GM23338 (cell line): Measurements from ENCODE around the gene CENPO. TPM values are rescaled to one million over a fixed set of nuclear protein-coding genes. Genes with fewer than 3 reads are reported as not detected.

Source experiments
- ATAC-seq: fragments of 200-7000 bp; cut with Tn5 transposase; 3 replicates; pipeline ENCODE4 v1.9.1; 2020
- DNase-seq: peaks from one replicate; pipeline ENCODE4 v3.0.0-alpha.2; 2015; ENCODE audit warnings: low spot score
- H2AFZ ChIP-seq: fragments of 200-600 bp; sonication (generic); 2 replicates; pipeline ENCODE4 v1.8.0; 2016; ENCODE audit warnings: antibody characterized with exemption, mild to moderate bottlenecking, moderate library complexity
- H3F3A ChIP-seq: fragments of 200-600 bp; sonication (generic); replicated peaks from 2 replicates; pipeline ENCODE4 v1.8.0; 2017; ENCODE audit warnings: antibody characterized with exemption, mixed run types, low read depth
- H3K27ac ChIP-seq: fragments of 200-600 bp; sonication (generic); 2 replicates; pipeline ENCODE4 v1.6.1; 2016; ENCODE audit warnings: low read depth
- H3K27me3 ChIP-seq: fragments of 200-600 bp; sonication (generic); 2 replicates; pipeline ENCODE4 v1.8.0; 2016; ENCODE audit warnings: mild to moderate bottlenecking, mixed run types, moderate library complexity; ENCODE audit not compliant: insufficient read depth
- H3K36me3 ChIP-seq: fragments of 200-600 bp; sonication (generic); 2 replicates; pipeline ENCODE4 v1.8.0; 2016; ENCODE audit warnings: mild to moderate bottlenecking; ENCODE audit not compliant: insufficient read depth
- H3K4me1 ChIP-seq: fragments of 200-600 bp; sonication (generic); 2 replicates; pipeline ENCODE4 v1.8.0; 2016; ENCODE audit warnings: mild to moderate bottlenecking, moderate library complexity; ENCODE audit not compliant: insufficient read depth
- H3K4me2 ChIP-seq: fragments of 200-600 bp; sonication (generic); 2 replicates; pipeline ENCODE4 v1.7.1; 2017; ENCODE audit warnings: mixed run types
- H3K4me3 ChIP-seq: fragments of 200-600 bp; sonication (generic); 2 replicates; pipeline ENCODE4 v1.6.1; 2016; ENCODE audit warnings: mixed run types
- H3K79me2 ChIP-seq: fragments of 200-600 bp; sonication (generic); replicated peaks from 2 replicates; pipeline ENCODE4 v1.8.0; 2017; ENCODE audit warnings: mild to moderate bottlenecking; ENCODE audit not compliant: insufficient read depth
- H3K9me2 ChIP-seq: fragments of 200-600 bp; sonication (generic); 2 replicates; pipeline ENCODE4 v1.8.0; 2017; ENCODE audit not compliant: insufficient read depth
- H4K20me1 ChIP-seq: fragments of 200-600 bp; sonication (generic); replicated peaks from 2 replicates; pipeline ENCODE4 v1.8.0; 2017; ENCODE audit warnings: mild to moderate bottlenecking; ENCODE audit not compliant: insufficient read depth
- H3K27ac Mint-ChIP-seq: 2 replicates; pipeline ENCODE4 v1.8.0; 2020; ENCODE audit warnings: inconsistent platforms, mild to moderate bottlenecking, moderate library complexity, mixed read lengths
- H3K27me3 Mint-ChIP-seq: 3 replicates; pipeline ENCODE4 v1.8.0; 2022; ENCODE audit warnings: low read depth, mild to moderate bottlenecking, moderate library complexity, mixed read lengths, inconsistent platforms; ENCODE audit not compliant: insufficient read depth, poor library complexity
- H3K36me3 Mint-ChIP-seq: 3 replicates; pipeline ENCODE4 v1.8.0; 2021; ENCODE audit warnings: low read depth, mild to moderate bottlenecking, inconsistent platforms, moderate library complexity, mixed read lengths
- H3K4me1 Mint-ChIP-seq: 3 replicates; pipeline ENCODE4 v1.8.0; 2020; ENCODE audit warnings: mild to moderate bottlenecking, inconsistent platforms, mixed read lengths
- H3K4me3 Mint-ChIP-seq: 3 replicates; pipeline ENCODE4 v1.8.0; 2021; ENCODE audit warnings: moderate library complexity, mild to moderate bottlenecking, inconsistent platforms, mixed read lengths
- H3K9me3 Mint-ChIP-seq: 3 replicates; pipeline ENCODE4 v1.8.0; 2020; ENCODE audit warnings: moderate library complexity, mild to moderate bottlenecking, inconsistent platforms, mixed read lengths
- CREB1 ChIP-seq: fragments of 250-450 bp; sonication (Bioruptor Pico); IDR thresholded peaks from 2 replicates; pipeline ENCODE4 v1.5.0; 2020; ENCODE audit warnings: low read depth, mild to moderate bottlenecking, moderate library complexity
- EZH2 ChIP-seq: fragments of 200-600 bp; sonication (generic); IDR thresholded peaks from one replicate; pipeline ENCODE4 v1.8.0; 2017; ENCODE audit warnings: antibody characterized with exemption, mild to moderate bottlenecking, low read depth; ENCODE audit not compliant: unreplicated experiment
- POLR2AphosphoS5 ChIP-seq: IDR thresholded peaks from 2 replicates; pipeline ENCODE4 v1.6.1; 2016; ENCODE audit warnings: antibody characterized with exemption, low read depth
- long read RNA-seq: library from polyadenylated mRNA; unstranded; transcript quantifications from one replicate; pipeline ENCODE4 v2.0.0, GENCODE V29; 2020; ENCODE audit not compliant: unreplicated experiment
- polyA plus RNA-seq: library from polyadenylated mRNA; unstranded; fragments of >200 nt; fragmentation: Nextera tagmentation; extraction: Ambion mirVana; gene quantifications from 2 replicates; pipeline ENCODE4 v1.2.1, GENCODE V29; 2016
- total RNA-seq: library from RNA; depleted of rRNA; stranded (reverse); fragments of >200 nt; shearing (Covaris generic); gene quantifications from 2 replicates; pipeline ENCODE4 v1.2.3, GENCODE V29; 2014; rRNA removed
- TF ChIP-seq, protein P1 (sequence below), 2 experiments: fragments of 200-600 bp in 1 of 2; sonication (generic) in 1 of 2; conservative IDR thresholded peaks; 2 replicates each; pipeline versions ENCODE4 v1.5.1 to v1.6.1; 2016 to 2017; ENCODE audit warnings: antibody characterized with exemption in 2 of 2, low read depth in 2 of 2, mild to moderate bottlenecking in 2 of 2, moderate library complexity in 1 of 2
- TF ChIP-seq, protein P2 (sequence below): IDR thresholded peaks from one replicate; pipeline ENCODE4 v1.6.1; 2018; ENCODE audit warnings: antibody characterized with exemption; ENCODE audit not compliant: unreplicated experiment
- TF ChIP-seq, protein P3 (sequence below): IDR thresholded peaks from 2 replicates; pipeline ENCODE4 v1.6.1; 2016; ENCODE audit warnings: antibody characterized with exemption
- TF ChIP-seq, protein P4 (sequence below): fragments of 250-450 bp; sonication (Bioruptor Pico); IDR thresholded peaks from 2 replicates; pipeline ENCODE4 v1.5.0; 2020; ENCODE audit warnings: mild to moderate bottlenecking, moderate library complexity

CENPO gene, protein sequence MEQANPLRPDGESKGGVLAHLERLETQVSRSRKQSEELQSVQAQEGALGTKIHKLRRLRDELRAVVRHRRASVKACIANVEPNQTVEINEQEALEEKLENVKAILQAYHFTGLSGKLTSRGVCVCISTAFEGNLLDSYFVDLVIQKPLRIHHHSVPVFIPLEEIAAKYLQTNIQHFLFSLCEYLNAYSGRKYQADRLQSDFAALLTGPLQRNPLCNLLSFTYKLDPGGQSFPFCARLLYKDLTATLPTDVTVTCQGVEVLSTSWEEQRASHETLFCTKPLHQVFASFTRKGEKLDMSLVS
- total RNA-seq, result 44.7 and 44.8 TPM in 2 replicates
- polyA plus RNA-seq, result 27.0 and 27.1 TPM in 2 replicates
- long read RNA-seq, full-length matches to known transcripts, result 2 of 12 reads
- long read RNA-seq, partial matches to known transcripts, result 1 of 12 reads
- long read RNA-seq, other reads (novel, unspliced or antisense), result 9 of 12 reads

DNA sequence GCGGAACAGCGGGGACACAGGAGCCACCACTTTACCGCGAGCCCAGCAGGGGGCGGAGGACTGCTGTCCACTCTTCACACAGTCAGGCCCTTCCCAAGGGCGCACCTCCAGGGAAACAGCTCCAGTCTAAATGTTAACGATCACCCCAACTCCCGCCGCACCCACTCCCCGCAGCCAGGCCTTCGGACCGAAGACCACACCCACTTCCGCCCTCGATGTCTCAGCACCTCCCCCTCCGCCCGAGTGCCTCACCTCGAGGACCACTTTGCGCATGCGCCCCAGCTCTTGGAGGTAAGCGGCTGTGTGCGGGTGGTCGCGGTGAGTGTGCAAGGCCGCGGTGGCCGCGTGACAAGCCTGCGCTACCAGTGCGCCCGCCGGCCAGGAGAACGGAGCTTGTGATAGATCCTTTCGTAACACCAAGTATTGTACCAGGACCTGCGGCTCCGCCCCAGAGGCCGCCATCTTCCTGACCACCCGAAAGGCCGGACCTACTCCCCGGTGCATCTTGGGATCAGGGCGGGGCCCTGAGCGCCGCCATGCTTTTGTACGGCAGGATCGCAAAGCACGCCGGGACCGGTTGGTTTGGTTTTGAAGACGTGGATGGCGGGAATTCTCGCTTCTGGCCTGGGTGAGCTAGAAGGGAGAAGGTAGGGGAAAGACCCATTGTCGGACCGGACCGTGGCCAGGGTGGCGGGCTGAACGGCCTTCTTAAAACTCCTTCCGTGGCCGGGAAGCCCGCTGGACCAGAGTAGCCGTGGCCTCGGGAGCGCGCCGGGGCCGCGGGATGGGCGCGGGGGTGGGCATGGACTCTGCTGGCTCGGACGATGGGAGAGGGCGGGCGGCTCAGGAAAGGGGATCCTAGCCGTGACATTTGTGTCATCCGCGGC is at the start of gene CENPO, which contains the start of gene PTRHD1:
CENPO (plus strand) TSS at position 552 of the 887 bp plus-strand sequence. CDS start 495 bp downstream, outside the sequence.
PTRHD1 (minus strand) TSS at position 518 of the 887 bp plus-strand sequence; CDS start at position 504, 14 bp downstream.
- Histone ChIP-seq H4K20me1 (peaks cover 28% of the 10 kb centered on the region), H3K4me2 (peak within 1 kb of the TSS; percentile 94), H3K4me1 (peaks cover 27% of the 10 kb centered on the region), H3K79me2 (peaks cover 47% of the 10 kb centered on the region), H2AFZ (peak within 1 kb of the TSS; percentile 79), H3K27ac (peak within 1 kb of the TSS; percentile 98), H3K9me2 (no peaks in the 10 kb centered on the region), H3K36me3 (no peaks in the 10 kb centered on the region), H3K4me3 (peak within 1 kb of the TSS; percentile 80), H3F3A (no peaks in the 10 kb centered on the region), H3K27me3 (no peaks in the 10 kb centered on the region)
- Mint-ChIP-seq H3K36me3 (peaks cover 46% of the 10 kb centered on the region), H3K4me3 (peak within 1 kb of the TSS; percentile 98), H3K9me3 (no peaks in the 10 kb centered on the region), H3K27me3 (peaks cover 15% of the 10 kb centered on the region), H3K27ac (peak within 1 kb of the TSS; percentile 100), H3K4me1 (peaks cover 31% of the 10 kb centered on the region)
- DNase-seq (peak; percentile 98), ATAC-seq (peak; percentile 86)
- TF ChIP-seq EZH2, result no peak
- TF ChIP-seq, protein P1, sequence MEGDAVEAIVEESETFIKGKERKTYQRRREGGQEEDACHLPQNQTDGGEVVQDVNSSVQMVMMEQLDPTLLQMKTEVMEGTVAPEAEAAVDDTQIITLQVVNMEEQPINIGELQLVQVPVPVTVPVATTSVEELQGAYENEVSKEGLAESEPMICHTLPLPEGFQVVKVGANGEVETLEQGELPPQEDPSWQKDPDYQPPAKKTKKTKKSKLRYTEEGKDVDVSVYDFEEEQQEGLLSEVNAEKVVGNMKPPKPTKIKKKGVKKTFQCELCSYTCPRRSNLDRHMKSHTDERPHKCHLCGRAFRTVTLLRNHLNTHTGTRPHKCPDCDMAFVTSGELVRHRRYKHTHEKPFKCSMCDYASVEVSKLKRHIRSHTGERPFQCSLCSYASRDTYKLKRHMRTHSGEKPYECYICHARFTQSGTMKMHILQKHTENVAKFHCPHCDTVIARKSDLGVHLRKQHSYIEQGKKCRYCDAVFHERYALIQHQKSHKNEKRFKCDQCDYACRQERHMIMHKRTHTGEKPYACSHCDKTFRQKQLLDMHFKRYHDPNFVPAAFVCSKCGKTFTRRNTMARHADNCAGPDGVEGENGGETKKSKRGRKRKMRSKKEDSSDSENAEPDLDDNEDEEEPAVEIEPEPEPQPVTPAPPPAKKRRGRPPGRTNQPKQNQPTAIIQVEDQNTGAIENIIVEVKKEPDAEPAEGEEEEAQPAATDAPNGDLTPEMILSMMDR (conservative IDR thresholded peaks at IDR 0.05; ENCODE audit: low read depth in 2 of 2), result peak; percentile 44 to 47; a peak in 3 of 4 replicates
- peak; percentile 77 for TF ChIP-seq POLR2AphosphoS5
- peak; percentile 30; the same call in 1 of the 2 replicates for TF ChIP-seq CREB1 (CRISPR knock-in tag)
- TF ChIP-seq, protein P2, sequence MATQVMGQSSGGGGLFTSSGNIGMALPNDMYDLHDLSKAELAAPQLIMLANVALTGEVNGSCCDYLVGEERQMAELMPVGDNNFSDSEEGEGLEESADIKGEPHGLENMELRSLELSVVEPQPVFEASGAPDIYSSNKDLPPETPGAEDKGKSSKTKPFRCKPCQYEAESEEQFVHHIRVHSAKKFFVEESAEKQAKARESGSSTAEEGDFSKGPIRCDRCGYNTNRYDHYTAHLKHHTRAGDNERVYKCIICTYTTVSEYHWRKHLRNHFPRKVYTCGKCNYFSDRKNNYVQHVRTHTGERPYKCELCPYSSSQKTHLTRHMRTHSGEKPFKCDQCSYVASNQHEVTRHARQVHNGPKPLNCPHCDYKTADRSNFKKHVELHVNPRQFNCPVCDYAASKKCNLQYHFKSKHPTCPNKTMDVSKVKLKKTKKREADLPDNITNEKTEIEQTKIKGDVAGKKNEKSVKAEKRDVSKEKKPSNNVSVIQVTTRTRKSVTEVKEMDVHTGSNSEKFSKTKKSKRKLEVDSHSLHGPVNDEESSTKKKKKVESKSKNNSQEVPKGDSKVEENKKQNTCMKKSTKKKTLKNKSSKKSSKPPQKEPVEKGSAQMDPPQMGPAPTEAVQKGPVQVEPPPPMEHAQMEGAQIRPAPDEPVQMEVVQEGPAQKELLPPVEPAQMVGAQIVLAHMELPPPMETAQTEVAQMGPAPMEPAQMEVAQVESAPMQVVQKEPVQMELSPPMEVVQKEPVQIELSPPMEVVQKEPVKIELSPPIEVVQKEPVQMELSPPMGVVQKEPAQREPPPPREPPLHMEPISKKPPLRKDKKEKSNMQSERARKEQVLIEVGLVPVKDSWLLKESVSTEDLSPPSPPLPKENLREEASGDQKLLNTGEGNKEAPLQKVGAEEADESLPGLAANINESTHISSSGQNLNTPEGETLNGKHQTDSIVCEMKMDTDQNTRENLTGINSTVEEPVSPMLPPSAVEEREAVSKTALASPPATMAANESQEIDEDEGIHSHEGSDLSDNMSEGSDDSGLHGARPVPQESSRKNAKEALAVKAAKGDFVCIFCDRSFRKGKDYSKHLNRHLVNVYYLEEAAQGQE, result no peak
- TF ChIP-seq, protein P3, sequence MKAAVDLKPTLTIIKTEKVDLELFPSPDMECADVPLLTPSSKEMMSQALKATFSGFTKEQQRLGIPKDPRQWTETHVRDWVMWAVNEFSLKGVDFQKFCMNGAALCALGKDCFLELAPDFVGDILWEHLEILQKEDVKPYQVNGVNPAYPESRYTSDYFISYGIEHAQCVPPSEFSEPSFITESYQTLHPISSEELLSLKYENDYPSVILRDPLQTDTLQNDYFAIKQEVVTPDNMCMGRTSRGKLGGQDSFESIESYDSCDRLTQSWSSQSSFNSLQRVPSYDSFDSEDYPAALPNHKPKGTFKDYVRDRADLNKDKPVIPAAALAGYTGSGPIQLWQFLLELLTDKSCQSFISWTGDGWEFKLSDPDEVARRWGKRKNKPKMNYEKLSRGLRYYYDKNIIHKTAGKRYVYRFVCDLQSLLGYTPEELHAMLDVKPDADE, result peak; percentile 64
- TF ChIP-seq, protein P4, sequence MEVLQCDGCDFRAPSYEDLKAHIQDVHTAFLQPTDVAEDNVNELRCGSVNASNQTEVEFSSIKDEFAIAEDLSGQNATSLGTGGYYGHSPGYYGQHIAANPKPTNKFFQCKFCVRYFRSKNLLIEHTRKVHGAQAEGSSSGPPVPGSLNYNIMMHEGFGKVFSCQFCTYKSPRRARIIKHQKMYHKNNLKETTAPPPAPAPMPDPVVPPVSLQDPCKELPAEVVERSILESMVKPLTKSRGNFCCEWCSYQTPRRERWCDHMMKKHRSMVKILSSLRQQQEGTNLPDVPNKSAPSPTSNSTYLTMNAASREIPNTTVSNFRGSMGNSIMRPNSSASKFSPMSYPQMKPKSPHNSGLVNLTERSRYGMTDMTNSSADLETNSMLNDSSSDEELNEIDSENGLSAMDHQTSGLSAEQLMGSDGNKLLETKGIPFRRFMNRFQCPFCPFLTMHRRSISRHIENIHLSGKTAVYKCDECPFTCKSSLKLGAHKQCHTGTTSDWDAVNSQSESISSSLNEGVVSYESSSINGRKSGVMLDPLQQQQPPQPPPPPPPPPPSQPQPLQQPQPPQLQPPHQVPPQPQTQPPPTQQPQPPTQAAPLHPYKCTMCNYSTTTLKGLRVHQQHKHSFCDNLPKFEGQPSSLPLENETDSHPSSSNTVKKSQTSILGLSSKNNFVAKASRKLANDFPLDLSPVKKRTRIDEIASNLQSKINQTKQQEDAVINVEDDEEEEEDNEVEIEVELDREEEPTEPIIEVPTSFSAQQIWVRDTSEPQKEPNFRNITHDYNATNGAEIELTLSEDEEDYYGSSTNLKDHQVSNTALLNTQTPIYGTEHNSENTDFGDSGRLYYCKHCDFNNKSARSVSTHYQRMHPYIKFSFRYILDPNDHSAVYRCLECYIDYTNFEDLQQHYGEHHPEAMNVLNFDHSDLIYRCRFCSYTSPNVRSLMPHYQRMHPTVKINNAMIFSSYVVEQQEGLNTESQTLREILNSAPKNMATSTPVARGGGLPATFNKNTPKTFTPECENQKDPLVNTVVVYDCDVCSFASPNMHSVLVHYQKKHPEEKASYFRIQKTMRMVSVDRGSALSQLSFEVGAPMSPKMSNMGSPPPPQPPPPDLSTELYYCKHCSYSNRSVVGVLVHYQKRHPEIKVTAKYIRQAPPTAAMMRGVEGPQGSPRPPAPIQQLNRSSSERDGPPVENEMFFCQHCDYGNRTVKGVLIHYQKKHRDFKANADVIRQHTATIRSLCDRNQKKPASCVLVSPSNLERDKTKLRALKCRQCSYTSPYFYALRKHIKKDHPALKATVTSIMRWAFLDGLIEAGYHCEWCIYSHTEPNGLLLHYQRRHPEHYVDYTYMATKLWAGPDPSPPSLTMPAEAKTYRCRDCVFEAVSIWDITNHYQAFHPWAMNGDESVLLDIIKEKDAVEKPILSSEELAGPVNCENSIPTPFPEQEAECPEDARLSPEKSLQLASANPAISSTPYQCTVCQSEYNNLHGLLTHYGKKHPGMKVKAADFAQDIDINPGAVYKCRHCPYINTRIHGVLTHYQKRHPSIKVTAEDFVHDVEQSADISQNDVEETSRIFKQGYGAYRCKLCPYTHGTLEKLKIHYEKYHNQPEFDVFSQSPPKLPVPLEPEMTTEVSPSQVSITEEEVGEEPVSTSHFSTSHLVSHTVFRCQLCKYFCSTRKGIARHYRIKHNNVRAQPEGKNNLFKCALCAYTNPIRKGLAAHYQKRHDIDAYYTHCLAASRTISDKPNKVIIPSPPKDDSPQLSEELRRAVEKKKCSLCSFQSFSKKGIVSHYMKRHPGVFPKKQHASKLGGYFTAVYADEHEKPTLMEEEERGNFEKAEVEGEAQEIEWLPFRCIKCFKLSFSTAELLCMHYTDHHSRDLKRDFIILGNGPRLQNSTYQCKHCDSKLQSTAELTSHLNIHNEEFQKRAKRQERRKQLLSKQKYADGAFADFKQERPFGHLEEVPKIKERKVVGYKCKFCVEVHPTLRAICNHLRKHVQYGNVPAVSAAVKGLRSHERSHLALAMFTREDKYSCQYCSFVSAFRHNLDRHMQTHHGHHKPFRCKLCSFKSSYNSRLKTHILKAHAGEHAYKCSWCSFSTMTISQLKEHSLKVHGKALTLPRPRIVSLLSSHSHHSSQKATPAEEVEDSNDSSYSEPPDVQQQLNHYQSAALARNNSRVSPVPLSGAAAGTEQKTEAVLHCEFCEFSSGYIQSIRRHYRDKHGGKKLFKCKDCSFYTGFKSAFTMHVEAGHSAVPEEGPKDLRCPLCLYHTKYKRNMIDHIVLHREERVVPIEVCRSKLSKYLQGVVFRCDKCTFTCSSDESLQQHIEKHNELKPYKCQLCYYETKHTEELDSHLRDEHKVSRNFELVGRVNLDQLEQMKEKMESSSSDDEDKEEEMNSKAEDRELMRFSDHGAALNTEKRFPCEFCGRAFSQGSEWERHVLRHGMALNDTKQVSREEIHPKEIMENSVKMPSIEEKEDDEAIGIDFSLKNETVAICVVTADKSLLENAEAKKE (CRISPR knock-in tag), result no peak
